HG03097 (cell line): ENCODE data around the gene ABCA12.

Experiments used
- ATAC-seq: cut with Tn5 transposase; IDR thresholded peaks from one replicate; pipeline ENCODE4 v1.9.1; 2021; ENCODE audit not compliant: unreplicated experiment, low FRiP score

Gene ABCA12

DNA sequence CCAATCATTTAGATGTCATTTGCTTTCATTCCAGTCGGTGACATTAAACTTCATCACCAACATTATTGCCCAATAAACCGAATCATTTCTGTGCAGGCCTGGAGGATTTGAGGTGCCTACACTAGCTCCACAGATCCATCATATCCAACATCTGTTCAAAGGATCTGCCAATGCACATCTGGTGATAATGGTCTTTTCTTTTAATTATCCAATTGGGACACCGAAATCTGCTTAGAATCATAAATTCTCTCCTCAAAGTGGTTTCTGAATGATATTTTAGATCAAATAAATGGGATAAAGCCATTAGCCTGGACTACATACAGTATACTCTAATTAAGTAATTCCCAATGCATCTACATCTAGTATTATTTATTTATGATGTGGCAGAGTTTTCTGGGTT, 85.6 kb downstream of the ABCA12 start:
- ATAC-seq = no peak

DNA sequence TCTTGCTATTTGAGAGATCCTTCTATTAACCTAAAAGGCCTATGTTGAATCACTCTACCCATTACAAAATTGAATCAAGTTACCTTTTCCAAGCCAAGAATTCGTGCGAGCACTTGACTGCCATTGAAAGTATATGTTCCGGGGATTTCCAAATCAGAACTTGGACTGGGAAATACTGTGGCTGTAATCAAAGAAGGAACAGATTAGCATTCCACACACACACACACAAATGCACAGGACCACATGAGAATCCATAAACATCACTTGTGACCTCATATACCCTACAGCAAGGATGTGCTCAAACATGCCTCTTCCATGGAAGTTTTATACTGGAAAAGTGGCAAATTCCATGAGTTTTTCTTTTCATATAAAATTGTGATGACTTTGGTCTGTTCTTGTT, 86.0 kb downstream of the ABCA12 start:
- ATAC-seq = no peak

DNA sequence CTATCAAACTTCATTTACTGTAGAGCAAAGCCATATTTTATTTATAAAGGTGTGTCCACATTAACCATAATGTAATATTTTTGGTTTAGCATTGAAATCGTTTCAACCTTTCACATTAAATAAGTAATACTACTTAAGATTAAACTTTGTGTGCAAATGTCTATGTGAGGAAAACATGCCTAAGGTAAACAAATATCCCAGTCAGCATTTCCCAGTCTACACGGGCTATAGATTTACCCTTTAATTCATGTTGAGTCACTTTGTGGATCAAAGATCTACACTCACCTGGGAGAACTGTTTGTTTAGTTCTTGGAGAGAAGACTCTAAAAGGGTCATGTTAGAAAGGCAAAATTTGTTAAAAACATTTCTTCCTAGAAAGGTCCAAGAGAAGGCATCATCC, 89.1 kb downstream of the ABCA12 start:
- no peak for ATAC-seq

DNA sequence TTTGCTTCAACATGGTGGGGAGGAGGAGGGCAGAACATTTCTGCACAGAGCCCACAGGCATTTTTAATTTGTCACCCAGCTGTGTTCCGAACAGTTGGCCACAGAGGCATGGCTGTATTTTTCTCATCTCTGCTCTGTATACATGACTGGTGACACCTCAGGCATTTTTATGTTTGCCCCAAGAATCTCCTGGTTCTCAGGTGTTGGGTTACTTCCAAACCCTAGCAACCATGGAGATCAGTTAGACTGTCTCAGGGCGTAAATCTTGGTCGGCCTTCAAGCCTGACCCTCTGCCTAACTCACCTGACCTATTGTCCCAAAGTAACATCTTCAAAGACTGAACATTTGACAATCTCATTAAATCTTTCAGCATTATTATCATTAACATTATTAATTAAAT, 100.0 kb downstream of the ABCA12 start:
- ATAC-seq = no peak

DNA sequence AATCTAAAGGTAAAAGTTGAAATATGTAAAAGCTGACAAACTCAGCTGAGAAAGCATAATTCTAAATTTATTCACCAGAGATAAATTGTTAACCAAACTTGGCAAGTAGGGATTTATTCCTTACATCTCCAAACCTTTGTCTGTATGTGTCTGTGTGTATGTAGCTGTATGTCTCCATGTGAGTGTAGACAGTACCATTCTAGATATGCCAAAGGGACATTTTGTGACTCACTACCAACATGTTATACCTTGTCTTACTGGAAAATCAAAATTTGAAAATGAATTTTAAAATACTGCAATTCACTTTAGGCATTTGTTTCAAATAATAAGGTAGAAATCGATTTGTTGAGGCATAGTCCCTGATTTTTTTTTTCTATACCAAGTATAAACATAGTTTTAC, 102.1 kb downstream of the ABCA12 start:
- ATAC-seq = no peak

GRCh38 chr2:215034154-215034553, 104.3 kb downstream of the ABCA12 start:
- ATAC-seq = no peak

- ATAC-seq = no peak
These were observed 106.3 kb downstream of the ABCA12 start for GRCh38 chr2:215032153-215032552.

GRCh38 chr2:215031321-215031720, 107.1 kb downstream of the ABCA12 start:
- no peak for ATAC-seq

DNA sequence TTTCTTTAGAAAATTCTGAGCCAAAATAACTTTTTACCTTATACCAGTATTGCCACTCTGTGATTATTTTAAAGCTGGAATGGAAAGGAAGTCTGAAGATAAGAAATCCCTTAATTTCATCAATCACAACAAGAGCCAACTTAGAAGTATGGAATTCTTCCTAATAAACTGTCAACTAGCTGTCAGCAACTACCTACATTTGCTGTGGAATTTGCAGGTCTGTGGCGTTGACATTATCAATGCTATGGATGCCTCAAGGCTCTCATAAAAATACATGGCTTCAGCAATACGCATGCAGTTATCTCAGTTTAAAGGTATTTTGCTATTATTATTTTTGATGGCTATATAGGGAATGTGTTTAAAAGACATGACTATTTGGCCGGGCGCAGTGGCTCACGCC, 108.5 kb downstream of the ABCA12 start:
- no peak for ATAC-seq

DNA sequence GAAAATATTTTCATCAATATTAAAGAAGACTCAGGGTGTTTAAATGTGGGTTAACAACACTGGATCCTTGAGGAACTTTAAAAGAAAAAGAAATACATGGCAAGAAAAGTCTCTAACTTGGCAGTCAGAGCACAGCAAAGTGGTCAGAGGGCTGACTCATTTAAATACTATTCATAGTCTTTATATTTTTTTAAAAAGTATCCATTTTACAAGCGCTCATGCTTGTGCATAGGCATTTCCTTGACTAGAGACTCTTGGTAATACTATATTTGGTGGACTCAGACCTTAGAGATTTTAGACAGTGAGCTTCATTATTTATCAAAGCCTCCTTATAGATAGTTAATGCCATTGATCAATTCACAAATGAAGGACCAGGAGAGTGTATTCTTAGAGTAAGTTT, 110.2 kb downstream of the ABCA12 start:
- ATAC-seq = no peak

DNA sequence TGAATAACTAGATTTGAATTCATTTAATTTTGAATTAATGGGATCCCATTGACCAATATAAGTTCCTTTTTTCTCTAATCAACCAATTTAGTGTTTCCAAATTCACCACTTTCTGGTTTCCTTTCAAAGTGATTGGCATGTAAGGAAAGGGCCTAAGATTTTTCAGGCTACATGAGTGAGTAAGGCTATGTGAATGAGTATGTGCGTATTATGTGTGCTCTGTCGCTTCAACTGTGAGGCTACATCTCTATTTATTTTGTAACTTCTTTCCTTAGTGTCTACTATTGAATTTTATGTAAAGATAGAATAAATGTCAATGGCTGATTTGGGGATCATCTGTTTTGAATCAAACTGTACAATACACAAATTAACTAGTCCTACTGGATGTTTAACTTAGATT, 110.6 kb downstream of the ABCA12 start:
- ATAC-seq = no peak

DNA sequence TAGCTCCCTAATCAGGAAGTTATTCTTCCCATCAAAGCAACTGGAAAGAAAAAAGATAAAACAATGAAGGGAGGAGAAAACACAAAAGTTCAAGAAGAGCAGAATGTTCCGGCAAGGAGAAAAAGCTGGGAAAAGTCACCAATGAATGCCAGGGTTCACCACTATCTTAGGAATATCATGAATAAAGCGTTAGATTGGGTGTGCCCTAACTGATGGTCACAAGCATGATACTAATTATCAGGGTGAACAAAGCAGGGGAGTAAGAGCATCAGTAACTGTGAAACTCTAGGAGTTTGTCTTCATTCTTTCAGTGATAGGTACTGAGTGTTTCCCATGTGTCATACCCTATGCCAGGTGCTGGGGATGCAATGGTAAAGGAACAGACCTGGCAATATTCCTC, 115.5 kb downstream of the ABCA12 start:
- ATAC-seq = no peak

DNA sequence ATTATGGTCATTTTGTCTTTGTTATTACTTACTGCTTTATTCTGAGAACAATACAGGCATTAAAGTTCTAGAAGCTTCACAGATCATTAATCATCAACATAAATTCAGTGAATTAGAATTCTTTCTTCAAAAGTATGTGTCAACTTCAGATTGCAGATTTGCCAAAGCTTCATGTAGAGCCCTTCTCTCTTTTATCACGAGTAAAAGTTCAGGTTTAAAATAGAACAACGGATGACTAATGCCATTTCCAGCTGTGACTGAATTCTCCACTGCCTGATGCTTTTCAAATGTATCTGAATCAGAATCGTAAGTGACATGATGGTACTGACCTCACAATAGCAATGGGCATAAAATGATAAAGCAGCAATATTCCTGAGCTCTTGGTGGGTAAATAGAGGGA, 116.0 kb downstream of the ABCA12 start:
- no peak for ATAC-seq

GRCh38 chr2:215020283-215020682, 118.1 kb downstream of the ABCA12 start:
- no peak for ATAC-seq

- no peak for ATAC-seq
These were observed 118.8 kb downstream of the ABCA12 start for GRCh38 chr2:215019521-215020145.

DNA sequence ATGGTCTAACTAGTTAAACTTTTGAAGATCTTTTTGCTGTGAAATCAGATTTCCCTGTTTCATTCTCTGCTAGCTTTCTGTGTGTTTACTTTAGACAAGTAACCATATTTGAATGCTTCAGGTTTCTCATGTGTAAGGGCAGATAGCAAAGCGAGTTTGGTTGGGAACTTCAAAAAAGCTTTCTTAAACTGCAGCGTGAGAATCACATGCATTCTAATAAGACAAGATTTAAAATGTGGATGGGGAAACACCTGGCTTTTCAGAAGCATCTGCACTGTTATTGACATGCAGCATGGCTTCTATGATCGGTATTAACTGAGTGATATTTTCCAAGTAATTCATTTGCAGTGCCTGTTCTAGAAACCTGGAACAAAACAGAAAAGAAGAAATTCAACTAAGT, 119.3 kb downstream of the ABCA12 start:
- no peak for ATAC-seq

- no peak for ATAC-seq
These were observed 123.0 kb downstream of the ABCA12 start for GRCh38 chr2:215015421-215015820.

GRCh38 chr2:215010390-215010789, 128.0 kb downstream of the ABCA12 start:
- ATAC-seq = no peak

DNA sequence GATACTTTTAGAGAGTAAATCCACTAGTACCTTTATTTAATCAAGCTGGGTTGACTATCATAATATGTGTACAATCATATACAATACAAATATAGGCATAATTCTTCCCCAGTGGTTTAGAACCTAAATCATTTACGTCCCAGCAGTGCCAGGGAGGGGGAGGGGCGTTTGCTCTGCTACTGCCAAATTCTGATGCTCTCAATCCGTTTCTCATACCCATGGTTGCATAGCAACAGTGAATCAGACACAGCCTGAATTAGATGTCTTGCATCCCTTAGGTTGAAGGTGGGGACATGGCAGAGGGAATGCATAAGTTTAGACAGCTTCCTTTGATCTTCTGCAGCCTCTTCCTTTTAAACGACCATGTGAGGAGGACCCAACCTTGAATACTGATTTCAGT, 135.4 kb downstream of the ABCA12 start:
- ATAC-seq = no peak

- ATAC-seq = no peak
These were observed 135.9 kb downstream of the ABCA12 start for GRCh38 chr2:215002500-215002899.

- ATAC-seq = no peak
These were observed 137.7 kb downstream of the ABCA12 start for GRCh38 chr2:215000721-215001120.

DNA sequence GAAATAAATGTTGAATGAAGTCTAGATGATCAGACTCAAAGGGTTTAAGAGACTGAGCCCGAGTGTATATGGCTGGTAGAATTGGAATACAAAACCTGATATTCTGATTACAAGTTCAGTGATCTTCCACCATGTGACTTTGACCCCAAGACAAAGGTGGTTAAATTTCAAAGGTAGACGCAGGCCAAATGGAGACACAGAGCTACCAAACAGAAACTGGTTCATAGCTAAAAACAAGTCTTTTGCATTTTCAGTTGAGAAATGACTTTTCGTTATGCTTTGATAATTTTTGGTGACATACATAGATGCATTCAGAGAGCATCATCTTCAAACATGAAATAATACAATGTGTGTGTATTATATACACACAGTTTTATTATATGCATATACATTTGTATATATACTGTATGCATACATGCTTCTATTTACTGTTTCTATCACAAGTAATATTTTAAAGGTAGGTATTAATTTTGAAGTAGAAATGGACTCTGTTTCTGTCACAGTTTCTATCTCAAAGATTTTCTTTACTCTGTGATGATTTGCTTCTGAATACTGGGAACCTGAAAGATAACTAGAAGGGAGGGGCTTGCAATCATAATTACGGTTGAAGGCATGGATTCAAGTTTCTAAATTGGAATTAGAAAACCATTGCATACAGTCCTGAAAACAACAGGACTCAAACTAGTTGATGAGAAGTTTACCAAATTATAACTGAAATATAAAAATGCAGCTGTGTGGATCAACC, 142.3 kb downstream of the ABCA12 start:
- ATAC-seq = peak; percentile 93
